ENCODE measurements around the gene DNAJB14.

GRCh38 chr4:99979872-99980271 lies 33.5 kb upstream of the DNAJB14 start:
- TF ChIP-seq CTCF (IDR thresholded peaks at IDR 0.05; ENCODE audit: poor library complexity) (no peak), EZH2phosphoT487 (IDR thresholded peaks at IDR 0.05; ENCODE audit: low read depth, severe bottlenecking, unreplicated experiment) (no peak), EZH2 (IDR thresholded peaks at IDR 0.05; ENCODE audit: borderline replicate concordance) (no peak)

All from hepatocyte (in vitro differentiated cells).